Measurements from ENCODE around the gene LCK. TPM values are rescaled to one million over a fixed set of nuclear protein-coding genes. Genes with fewer than 3 reads are reported as not detected.

LCK gene
- total RNA-seq, 1 experiment from 2014 or later = 0.57 TPM

DNA sequence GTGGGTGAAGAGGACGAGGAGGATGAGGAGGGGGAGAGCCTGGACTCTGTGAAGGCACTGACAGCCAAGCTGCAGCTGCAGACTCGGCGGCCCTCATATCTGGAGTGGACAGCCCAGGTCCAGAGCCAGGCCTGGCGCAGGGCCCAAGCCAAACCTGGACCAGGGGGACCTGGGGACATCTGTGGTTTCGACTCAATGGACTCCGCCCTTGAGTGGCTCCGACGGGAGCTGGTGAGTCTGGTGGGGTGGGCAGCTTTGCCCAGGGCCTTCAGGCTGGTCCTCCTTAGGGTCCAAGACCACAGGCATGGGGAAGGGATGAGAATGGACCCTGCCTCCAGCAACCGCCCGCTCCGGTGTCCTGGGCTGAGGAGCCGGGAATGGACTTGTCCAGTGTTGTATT is 3.6 kb upstream of the LCK start:
- no peaks in the 10 kb centered on the region for H3K36me3 ChIP-seq (ENCODE audit: control insufficient read depth, insufficient read depth, low read length)
- ATAC-seq (no peak), DNase-seq (ENCODE audit: low read depth, low spot score) (no peak)
- ChIA-PET POLR2A (interaction anchor here (0.5 kb wide), 1 partner anchor 24 kb away, joined by 7 read pairs; no protein-coding TSS in a partner anchor), CTCF (interaction anchor here (0.5 to 1.0 kb wide), 4 partner anchors 36 to 58 kb away, joined by 4 to 21 read pairs (median 8); no protein-coding TSS in a partner anchor)
- no peaks in the 10 kb centered on the region for H3K9me3 ChIP-seq (ENCODE audit: control insufficient read depth, insufficient read depth, low read depth, low read length)
- in situ Hi-C loops (cut with HindIII; ENCODE audit: low pct_unique_long_range_greater_than_20kb, low sequenced_read_pairs) = no loop called here
- intact Hi-C loops (cut with micrococcal nuclease; ENCODE audit: unreplicated experiment) = no loop called here
- H3K4me1 ChIP-seq (ENCODE audit: control insufficient read depth, insufficient read depth, low read length) = peaks cover 10% of the 10 kb centered on the region
- BruUV-seq (replicated peaks) = no TSS peak
- no peak overlapping the region for H3K27ac ChIP-seq (ENCODE audit: low read length)
- no peaks in the 10 kb centered on the region for H3K27me3 ChIP-seq (ENCODE audit: control insufficient read depth, insufficient read depth, low read length)
- no peak overlapping the region for H3K4me3 ChIP-seq (ENCODE audit: low read depth in 2 of 2, low read length in 2 of 2)
- TF ChIP-seq, protein P1, sequence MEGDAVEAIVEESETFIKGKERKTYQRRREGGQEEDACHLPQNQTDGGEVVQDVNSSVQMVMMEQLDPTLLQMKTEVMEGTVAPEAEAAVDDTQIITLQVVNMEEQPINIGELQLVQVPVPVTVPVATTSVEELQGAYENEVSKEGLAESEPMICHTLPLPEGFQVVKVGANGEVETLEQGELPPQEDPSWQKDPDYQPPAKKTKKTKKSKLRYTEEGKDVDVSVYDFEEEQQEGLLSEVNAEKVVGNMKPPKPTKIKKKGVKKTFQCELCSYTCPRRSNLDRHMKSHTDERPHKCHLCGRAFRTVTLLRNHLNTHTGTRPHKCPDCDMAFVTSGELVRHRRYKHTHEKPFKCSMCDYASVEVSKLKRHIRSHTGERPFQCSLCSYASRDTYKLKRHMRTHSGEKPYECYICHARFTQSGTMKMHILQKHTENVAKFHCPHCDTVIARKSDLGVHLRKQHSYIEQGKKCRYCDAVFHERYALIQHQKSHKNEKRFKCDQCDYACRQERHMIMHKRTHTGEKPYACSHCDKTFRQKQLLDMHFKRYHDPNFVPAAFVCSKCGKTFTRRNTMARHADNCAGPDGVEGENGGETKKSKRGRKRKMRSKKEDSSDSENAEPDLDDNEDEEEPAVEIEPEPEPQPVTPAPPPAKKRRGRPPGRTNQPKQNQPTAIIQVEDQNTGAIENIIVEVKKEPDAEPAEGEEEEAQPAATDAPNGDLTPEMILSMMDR (IDR thresholded peaks at IDR 0.05) = no peak
- TF ChIP-seq TCF7L2 (IDR thresholded peaks at IDR 0.05; ENCODE audit: low read depth, low read length) (no peak), SIN3A (IDR thresholded peaks at IDR 0.05; ENCODE audit: borderline replicate concordance, insufficient read depth, low read depth, low read length) (no peak), POLR2AphosphoS5 (IDR thresholded peaks at IDR 0.05; ENCODE audit: low read depth, low read length) (no peak)
- TF ChIP-seq, protein P2, sequence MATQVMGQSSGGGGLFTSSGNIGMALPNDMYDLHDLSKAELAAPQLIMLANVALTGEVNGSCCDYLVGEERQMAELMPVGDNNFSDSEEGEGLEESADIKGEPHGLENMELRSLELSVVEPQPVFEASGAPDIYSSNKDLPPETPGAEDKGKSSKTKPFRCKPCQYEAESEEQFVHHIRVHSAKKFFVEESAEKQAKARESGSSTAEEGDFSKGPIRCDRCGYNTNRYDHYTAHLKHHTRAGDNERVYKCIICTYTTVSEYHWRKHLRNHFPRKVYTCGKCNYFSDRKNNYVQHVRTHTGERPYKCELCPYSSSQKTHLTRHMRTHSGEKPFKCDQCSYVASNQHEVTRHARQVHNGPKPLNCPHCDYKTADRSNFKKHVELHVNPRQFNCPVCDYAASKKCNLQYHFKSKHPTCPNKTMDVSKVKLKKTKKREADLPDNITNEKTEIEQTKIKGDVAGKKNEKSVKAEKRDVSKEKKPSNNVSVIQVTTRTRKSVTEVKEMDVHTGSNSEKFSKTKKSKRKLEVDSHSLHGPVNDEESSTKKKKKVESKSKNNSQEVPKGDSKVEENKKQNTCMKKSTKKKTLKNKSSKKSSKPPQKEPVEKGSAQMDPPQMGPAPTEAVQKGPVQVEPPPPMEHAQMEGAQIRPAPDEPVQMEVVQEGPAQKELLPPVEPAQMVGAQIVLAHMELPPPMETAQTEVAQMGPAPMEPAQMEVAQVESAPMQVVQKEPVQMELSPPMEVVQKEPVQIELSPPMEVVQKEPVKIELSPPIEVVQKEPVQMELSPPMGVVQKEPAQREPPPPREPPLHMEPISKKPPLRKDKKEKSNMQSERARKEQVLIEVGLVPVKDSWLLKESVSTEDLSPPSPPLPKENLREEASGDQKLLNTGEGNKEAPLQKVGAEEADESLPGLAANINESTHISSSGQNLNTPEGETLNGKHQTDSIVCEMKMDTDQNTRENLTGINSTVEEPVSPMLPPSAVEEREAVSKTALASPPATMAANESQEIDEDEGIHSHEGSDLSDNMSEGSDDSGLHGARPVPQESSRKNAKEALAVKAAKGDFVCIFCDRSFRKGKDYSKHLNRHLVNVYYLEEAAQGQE (IDR thresholded peaks at IDR 0.05; ENCODE audit: insufficient read depth in 1 of 2, low read depth in 2 of 2, low read length in 1 of 2) = no peak

DNA sequence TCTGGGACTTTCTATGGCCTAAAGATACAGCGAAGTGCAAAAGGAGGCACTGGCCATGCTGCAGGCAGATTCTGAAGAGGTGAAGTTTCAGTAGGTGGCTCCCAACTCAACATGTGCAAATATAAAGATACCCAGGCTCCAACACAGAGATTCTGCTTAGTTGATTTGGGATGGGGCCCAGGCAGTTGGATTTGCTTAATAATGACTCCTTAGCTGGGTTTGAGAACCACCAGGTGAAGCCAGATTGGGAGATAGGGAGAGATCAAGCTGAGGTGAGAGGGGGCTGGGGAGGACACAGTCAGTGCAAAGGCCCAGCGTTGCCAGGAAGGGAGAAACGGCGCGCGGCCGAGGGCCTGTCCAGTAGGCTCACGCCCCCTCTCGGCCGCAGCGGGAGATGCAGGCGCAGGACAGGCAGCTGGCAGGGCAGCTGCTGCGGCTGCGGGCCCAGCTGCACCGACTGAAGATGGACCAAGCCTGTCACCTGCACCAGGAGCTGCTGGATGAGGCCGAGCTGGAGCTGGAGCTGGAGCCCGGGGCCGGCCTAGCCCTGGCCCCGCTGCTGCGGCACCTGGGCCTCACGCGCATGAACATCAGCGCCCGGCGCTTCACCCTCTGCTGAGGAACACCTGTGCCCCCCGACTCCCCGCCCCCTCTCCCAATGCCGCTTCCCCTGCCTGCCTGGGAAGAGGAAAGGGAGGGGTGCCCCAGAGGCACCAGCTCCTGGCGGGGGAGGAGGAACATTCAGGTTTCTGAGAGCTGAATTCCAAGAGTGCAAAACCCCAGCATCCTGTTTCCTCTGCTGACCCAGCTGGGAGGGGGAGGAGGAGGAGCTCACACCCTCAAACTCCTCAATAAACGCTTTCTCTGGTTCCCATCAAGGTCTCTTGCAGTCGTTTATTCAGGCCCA is 2.8 kb upstream of the LCK start:
- POLR2A ChIA-PET = interaction anchor here (0.5 to 0.6 kb wide), 2 partner anchors 23 to 24 kb away, joined by 4 to 7 read pairs; no protein-coding TSS in a partner anchor
- in situ Hi-C loops (cut with HindIII; ENCODE audit: low pct_unique_long_range_greater_than_20kb, low sequenced_read_pairs) (no loop called here), intact Hi-C loops (cut with micrococcal nuclease; ENCODE audit: unreplicated experiment) (no loop called here)
- DNase-seq (ENCODE audit: low read depth, low spot score) (no peak), ATAC-seq (peak; percentile 89)
- TF ChIP-seq, protein P2 (IDR thresholded peaks at IDR 0.05; ENCODE audit: insufficient read depth in 1 of 2, low read depth in 2 of 2, low read length in 1 of 2) = no peak
- TF ChIP-seq, protein P1 (IDR thresholded peaks at IDR 0.05) = peak; percentile 96
- no peak for TF ChIP-seq TCF7L2 (IDR thresholded peaks at IDR 0.05; ENCODE audit: low read depth, low read length)
- no peak for TF ChIP-seq SIN3A (IDR thresholded peaks at IDR 0.05; ENCODE audit: borderline replicate concordance, insufficient read depth, low read depth, low read length)
- TF ChIP-seq POLR2AphosphoS5 (IDR thresholded peaks at IDR 0.05; ENCODE audit: low read depth, low read length) = no peak
- no peak overlapping the region for H3K27ac ChIP-seq (ENCODE audit: low read length)
- no peaks in the 10 kb centered on the region for H3K9me3 ChIP-seq (ENCODE audit: control insufficient read depth, insufficient read depth, low read depth, low read length)
- no peaks in the 10 kb centered on the region for H3K36me3 ChIP-seq (ENCODE audit: control insufficient read depth, insufficient read depth, low read length)
- H3K4me3 ChIP-seq (ENCODE audit: low read depth in 2 of 2, low read length in 2 of 2) = no peak overlapping the region
- CTCF ChIA-PET = interaction anchor here (0.5 to 1.0 kb wide), 7 partner anchors 11 to 59 kb away, joined by 3 to 12 read pairs (median 4); no protein-coding TSS in a partner anchor
- peaks cover 5% of the 10 kb centered on the region for H3K4me1 ChIP-seq (ENCODE audit: control insufficient read depth, insufficient read depth, low read length)
- no peaks in the 10 kb centered on the region for H3K27me3 ChIP-seq (ENCODE audit: control insufficient read depth, insufficient read depth, low read length)
- BruUV-seq (replicated peaks) = no TSS peak

All from Panc1 (cell line).